T-helper 1 cell treated with Interleukin-12 subunit alpha and Interleukin-12 subunit beta and Interleukin-4 antibody, amounts not matched to agents 30 μg/mL and 1 μg/mL, for 36 hours (primary cell): ENCODE results near the gene MXD4.

Experiments used
- H3K27ac Mint-ChIP-seq: one replicate; pipeline ENCODE4 v1.8.0; 2021; ENCODE audit warnings: mild to moderate bottlenecking, mixed read lengths
- H3K27me3 Mint-ChIP-seq: one replicate; pipeline ENCODE4 v1.8.0; 2021; ENCODE audit warnings: low read depth, mixed read lengths
- H3K36me3 Mint-ChIP-seq: one replicate; pipeline ENCODE4 v1.8.0; 2021; ENCODE audit warnings: low read depth, mixed read lengths
- H3K4me1 Mint-ChIP-seq: one replicate; pipeline ENCODE4 v1.8.0; 2021; ENCODE audit warnings: low read depth, mixed read lengths
- H3K4me3 Mint-ChIP-seq: one replicate; pipeline ENCODE4 v1.8.0; 2021; ENCODE audit warnings: mild to moderate bottlenecking, moderate library complexity, mixed read lengths
- H3K9me3 Mint-ChIP-seq: one replicate; pipeline ENCODE4 v1.8.0; 2021; ENCODE audit warnings: mixed read lengths

Gene MXD4

GRCh38 chr4:2297606-2298531 lies 36.0 kb upstream of the MXD4 start:
- no peak overlapping the region for H3K4me3 Mint-ChIP-seq
- peaks cover 4% of the 10 kb centered on the region for H3K4me1 Mint-ChIP-seq
- H3K27me3 Mint-ChIP-seq: no peaks in the 10 kb centered on the region
- H3K36me3 Mint-ChIP-seq: peaks cover 3% of the 10 kb centered on the region
- H3K9me3 Mint-ChIP-seq: no peaks in the 10 kb centered on the region
- H3K27ac Mint-ChIP-seq: no peak overlapping the region

- Mint-ChIP-seq H3K4me1 (peaks cover 4% of the 10 kb centered on the region), H3K27ac (no peak overlapping the region), H3K27me3 (peaks cover 7% of the 10 kb centered on the region), H3K36me3 (peaks cover 3% of the 10 kb centered on the region), H3K9me3 (no peaks in the 10 kb centered on the region), H3K4me3 (no peak overlapping the region)
Measured at GRCh38 chr4:2296631-2297601, 35.0 kb upstream of the MXD4 start.

DNA sequence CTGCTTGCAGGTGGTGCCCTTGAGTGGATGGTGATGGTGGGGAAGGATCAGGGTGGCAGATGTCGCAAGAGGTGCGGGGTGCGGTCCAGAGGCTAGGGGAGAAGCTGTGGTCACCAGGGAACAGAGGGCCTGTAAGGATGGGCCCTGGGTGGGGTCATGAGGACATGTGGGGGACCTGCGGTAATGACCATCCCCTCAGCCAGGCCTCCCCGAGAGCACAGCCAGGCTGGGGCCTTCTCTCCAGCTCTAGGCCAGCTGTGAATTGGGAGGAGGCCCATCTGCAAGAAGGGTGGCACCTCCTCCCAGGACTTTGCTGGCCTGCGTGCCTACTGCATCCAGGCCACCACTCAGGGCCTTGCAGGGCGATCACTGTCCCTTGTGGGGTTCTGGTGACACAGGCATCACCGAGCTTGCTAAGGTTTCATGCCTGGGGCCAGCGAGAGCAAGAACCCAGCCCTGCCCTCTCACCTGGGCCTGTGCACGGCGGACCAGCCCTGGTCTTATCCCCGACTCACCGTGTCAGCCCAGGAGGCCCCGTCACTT lies 34.1 kb upstream of the MXD4 start:
- Mint-ChIP-seq H3K36me3 (peaks cover 3% of the 10 kb centered on the region), H3K27ac (no peak overlapping the region), H3K4me3 (no peak overlapping the region), H3K4me1 (peaks cover 9% of the 10 kb centered on the region), H3K9me3 (no peaks in the 10 kb centered on the region), H3K27me3 (peaks cover 7% of the 10 kb centered on the region)

GRCh38 chr4:2295500-2295899 lies 33.6 kb upstream of the MXD4 start:
- Mint-ChIP-seq H3K9me3 (no peaks in the 10 kb centered on the region), H3K27me3 (peaks cover 7% of the 10 kb centered on the region), H3K36me3 (peaks cover 5% of the 10 kb centered on the region), H3K4me1 (peaks cover 12% of the 10 kb centered on the region), H3K27ac (no peak overlapping the region), H3K4me3 (no peak overlapping the region)

DNA sequence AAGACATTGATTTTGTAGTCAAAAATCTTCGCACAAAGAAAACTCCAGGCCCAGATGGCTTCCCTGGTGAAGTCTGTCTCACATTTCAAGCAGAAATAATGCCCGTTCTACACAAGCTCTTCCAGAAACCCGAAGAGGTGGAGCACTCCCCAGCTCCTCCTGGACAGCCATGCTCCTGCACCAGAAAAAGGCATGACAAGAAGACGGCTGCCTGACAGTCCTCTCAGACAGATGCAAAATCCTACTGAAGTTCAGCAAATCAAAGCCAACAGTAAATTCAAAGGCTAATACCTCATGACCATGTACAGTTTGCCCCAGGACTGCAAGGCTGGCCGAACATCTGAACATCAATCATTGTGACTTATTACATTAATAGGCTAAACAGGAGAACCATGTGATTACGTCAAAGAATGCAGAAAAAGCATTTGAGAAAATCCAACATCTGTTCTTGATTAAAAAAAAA lies 30.8 kb upstream of the MXD4 start:
- Mint-ChIP-seq H3K9me3 (no peaks in the 10 kb centered on the region), H3K4me1 (peaks cover 13% of the 10 kb centered on the region), H3K27me3 (peaks cover 7% of the 10 kb centered on the region), H3K27ac (peak overlapping the region; percentile 8), H3K36me3 (peaks cover 5% of the 10 kb centered on the region), H3K4me3 (no peak overlapping the region)

DNA sequence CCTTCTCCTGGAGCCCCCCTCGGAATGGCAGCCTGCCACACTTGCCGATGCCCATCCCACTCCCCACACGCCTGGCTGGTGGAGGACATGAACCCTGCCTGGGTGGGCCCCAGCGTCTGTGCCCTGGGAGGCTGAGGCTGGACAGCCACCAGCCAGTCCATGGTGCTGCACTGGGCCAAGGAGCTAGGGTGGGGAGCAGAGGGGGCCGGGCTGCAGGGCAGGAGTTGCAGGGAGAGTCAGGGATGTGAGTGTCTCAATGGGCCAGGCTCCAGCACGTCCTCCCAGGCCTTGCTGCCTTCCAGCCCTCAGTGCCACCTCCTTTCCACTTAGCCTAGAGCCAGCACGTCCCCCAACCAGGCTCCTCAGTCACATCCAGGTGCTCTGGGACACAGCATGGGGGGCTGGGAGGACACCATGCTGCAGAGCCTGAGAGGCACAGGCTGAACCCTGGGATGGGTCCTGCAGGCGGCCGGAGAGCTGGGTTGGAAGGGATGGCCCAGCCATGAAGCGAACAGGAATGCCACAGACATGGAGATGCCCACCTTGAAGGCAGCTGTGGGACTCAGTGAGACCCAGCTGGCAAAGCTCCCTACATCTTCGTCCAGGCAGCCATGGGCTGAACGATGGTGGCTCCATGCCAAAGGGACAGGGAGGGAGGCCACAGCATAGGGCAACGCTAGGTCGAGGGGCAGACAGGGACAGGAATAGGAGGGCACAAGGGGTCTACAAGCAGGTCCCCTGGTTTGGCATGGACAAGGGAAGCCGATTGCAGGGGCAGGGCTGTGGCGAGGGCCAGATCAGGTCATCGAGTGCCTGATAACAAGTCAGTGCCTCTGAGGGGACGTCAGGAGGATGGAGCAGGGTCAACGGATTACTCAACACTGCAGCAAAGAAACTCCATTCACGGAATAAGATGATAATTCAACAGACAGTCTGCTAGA lies 30.1 kb upstream of the MXD4 start:
- Mint-ChIP-seq H3K9me3 (no peaks in the 10 kb centered on the region), H3K36me3 (peaks cover 2% of the 10 kb centered on the region), H3K4me1 (peaks cover 13% of the 10 kb centered on the region), H3K4me3 (no peak overlapping the region), H3K27me3 (peaks cover 7% of the 10 kb centered on the region), H3K27ac (no peak overlapping the region)

DNA sequence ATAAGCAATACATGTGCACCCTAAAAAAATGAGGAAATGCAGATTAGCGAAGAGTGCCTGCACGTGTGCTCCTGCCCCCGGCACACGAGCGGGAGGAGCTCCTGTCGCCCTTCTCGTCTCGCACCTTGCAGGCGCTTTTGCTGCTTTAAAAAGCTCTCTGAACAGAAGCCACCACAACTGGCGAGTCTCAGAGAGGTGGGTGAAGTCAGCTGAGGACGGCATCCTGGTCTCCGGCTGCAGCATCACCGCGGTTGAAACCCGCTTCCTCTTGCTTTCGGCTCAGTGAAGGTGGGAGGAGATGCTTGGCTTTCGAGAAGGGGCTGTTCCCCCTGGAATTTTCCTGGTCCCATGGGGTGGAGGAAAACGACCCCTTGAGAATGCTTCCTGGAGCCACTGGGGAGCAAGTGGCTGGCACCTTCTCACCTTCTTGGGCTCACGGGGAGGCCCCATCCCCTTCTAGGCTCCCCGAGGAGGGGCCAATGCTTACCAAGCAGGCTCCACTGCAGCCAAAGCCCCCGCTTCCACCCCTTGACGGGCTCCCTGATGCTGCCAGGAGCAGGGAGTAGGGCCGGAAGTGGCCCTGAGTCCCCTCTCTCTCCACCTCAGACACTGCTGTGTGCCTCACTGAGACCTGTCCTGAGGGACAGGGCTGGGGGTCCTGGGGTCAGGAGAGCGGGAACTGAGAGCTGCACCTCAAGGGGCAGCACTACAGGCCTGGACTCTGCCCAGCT lies 29.2 kb upstream of the MXD4 start:
- Mint-ChIP-seq H3K36me3 (peaks cover 2% of the 10 kb centered on the region), H3K27ac (peak overlapping the region; percentile 83), H3K9me3 (no peaks in the 10 kb centered on the region), H3K27me3 (peaks cover 7% of the 10 kb centered on the region), H3K4me3 (peak overlapping the region; percentile 75), H3K4me1 (peaks cover 13% of the 10 kb centered on the region)

GRCh38 chr4:2290488-2290887 lies 28.6 kb upstream of the MXD4 start:
- Mint-ChIP-seq H3K27me3 (peaks cover 7% of the 10 kb centered on the region), H3K9me3 (no peaks in the 10 kb centered on the region), H3K36me3 (peaks cover 2% of the 10 kb centered on the region), H3K27ac (peak overlapping the region; percentile 83), H3K4me1 (peaks cover 13% of the 10 kb centered on the region), H3K4me3 (peak overlapping the region; percentile 75)

GRCh38 chr4:2289955-2290333 lies 28.0 kb upstream of the MXD4 start:
- H3K27me3 Mint-ChIP-seq: peaks cover 7% of the 10 kb centered on the region
- peaks cover 15% of the 10 kb centered on the region for H3K4me1 Mint-ChIP-seq
- H3K9me3 Mint-ChIP-seq: no peaks in the 10 kb centered on the region
- no peak overlapping the region for H3K27ac Mint-ChIP-seq
- H3K4me3 Mint-ChIP-seq: no peak overlapping the region
- H3K36me3 Mint-ChIP-seq: peaks cover 2% of the 10 kb centered on the region

GRCh38 chr4:2289311-2289954 lies 27.5 kb upstream of the MXD4 start:
- Mint-ChIP-seq H3K27ac (no peak overlapping the region), H3K4me3 (no peak overlapping the region), H3K9me3 (no peaks in the 10 kb centered on the region), H3K36me3 (peaks cover 2% of the 10 kb centered on the region), H3K4me1 (peaks cover 16% of the 10 kb centered on the region), H3K27me3 (peaks cover 7% of the 10 kb centered on the region)

DNA sequence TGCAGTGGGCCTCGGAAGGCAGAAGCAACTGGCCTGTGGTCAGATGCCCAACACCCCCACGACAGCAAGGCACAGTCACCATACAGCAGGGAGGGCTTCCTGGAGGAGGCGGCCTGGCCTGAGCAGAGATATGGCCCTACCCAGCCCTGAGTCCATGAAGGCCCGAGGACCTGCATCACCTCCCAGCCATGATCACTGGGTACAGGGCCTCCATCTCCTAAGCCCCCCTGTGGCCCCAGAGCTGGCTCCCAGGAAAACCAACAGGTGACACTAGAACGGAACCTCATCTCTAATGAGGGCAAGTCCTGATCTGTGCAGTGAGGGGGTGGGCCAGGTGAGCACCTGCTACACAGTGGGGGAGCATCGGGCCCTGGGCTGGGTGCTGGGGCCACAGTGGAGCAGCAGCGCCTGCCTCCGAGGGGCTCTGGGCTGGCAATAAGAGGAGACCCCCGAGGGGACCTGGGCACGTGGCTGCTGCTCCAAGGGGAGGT lies 26.2 kb upstream of the MXD4 start:
- Mint-ChIP-seq H3K4me1 (peaks cover 20% of the 10 kb centered on the region), H3K9me3 (no peaks in the 10 kb centered on the region), H3K4me3 (no peak overlapping the region), H3K27me3 (peaks cover 7% of the 10 kb centered on the region), H3K36me3 (peaks cover 2% of the 10 kb centered on the region), H3K27ac (no peak overlapping the region)

- peaks cover 2% of the 10 kb centered on the region for H3K36me3 Mint-ChIP-seq
- no peak overlapping the region for H3K4me3 Mint-ChIP-seq
- no peaks in the 10 kb centered on the region for H3K9me3 Mint-ChIP-seq
- peaks cover 4% of the 10 kb centered on the region for H3K27me3 Mint-ChIP-seq
- peaks cover 24% of the 10 kb centered on the region for H3K4me1 Mint-ChIP-seq
- H3K27ac Mint-ChIP-seq: no peak overlapping the region
Measured at GRCh38 chr4:2287594-2287915, 25.6 kb upstream of the MXD4 start.
